HEK293 (cell line): ENCODE results near the gene MKX.
"Not testable (repeated sequence)": the region's sequence is repeated elsewhere in the genome, so short reads cannot be mapped to it uniquely, and the experiment has no call there.

Source experiments
- CTCF ChIA-PET: fragments of 350-600 bp; formaldehyde crosslinking; extraction: SDS; loops from one replicate; lab custom pipeline; 2021; ENCODE audit warnings: antibody characterized with exemption; lab: Yijun Ruan, JAX
- POLR2A ChIA-PET: fragments of 300-600 bp; formaldehyde crosslinking; extraction: SDS; loops from one replicate; lab custom pipeline; 2020; ENCODE audit warnings: antibody characterized with exemption, inconsistent platforms; lab: Yijun Ruan, JAX
- H3K27ac ChIP-seq: fragments of 200-500 bp; sonication (Bioruptor generic); 2 replicates; pipeline ENCODE4 v1.5.1; 2014; ENCODE audit warnings: low read depth, low read length, control low read depth, inconsistent platforms; ENCODE audit errors: extremely low read depth
- H3K36me3 ChIP-seq, 2 experiments: fragments of 200-500 bp in 1 of 2; sonication (Bioruptor generic) in 1 of 2; 1 replicate in 1 of 2; 2 replicates in 1 of 2; pipeline ENCODE4 v1.5.1; 2014 to 2017; ENCODE audit warnings: inconsistent platforms in 2 of 2, low read length in 2 of 2; ENCODE audit not compliant: control insufficient read depth in 2 of 2, insufficient read depth in 1 of 2
- H3K4me1 ChIP-seq: fragments of 200-500 bp; sonication (Bioruptor generic); 2 replicates; pipeline ENCODE4 v1.5.1; 2014; ENCODE audit warnings: mild to moderate bottlenecking, low read length, inconsistent platforms; ENCODE audit not compliant: control insufficient read depth, insufficient read depth
- H3K4me3 ChIP-seq: 2 replicates; pipeline ENCODE4 v1.5.1; 2011; ENCODE audit warnings: low read depth, mild to moderate bottlenecking, control low read depth, low read length, moderate library complexity
- H3K9me3 ChIP-seq: fragments of 200-500 bp; sonication (Bioruptor generic); 2 replicates; pipeline ENCODE4 v1.5.1; 2014; ENCODE audit warnings: low read depth, low read length, inconsistent platforms; ENCODE audit not compliant: control insufficient read depth, insufficient read depth
- GLI4 ChIP-seq: fragments of 450-650 bp; formaldehyde crosslinking; IDR thresholded peaks from 2 replicates; pipeline ENCODE4 v1.5.1; 2016; ENCODE audit warnings: missing biosample characterization, missing genetic modification characterization
- REST ChIP-seq: fragments of 450-650 bp; formaldehyde crosslinking; IDR thresholded peaks from 2 replicates; pipeline ENCODE4 v1.5.1; 2016; ENCODE audit warnings: missing biosample characterization, missing genetic modification characterization
- TSHZ1 ChIP-seq: fragments of 450-650 bp; formaldehyde crosslinking; IDR thresholded peaks from 2 replicates; pipeline ENCODE4 v1.5.1; 2016; ENCODE audit warnings: missing biosample characterization, missing genetic modification characterization, borderline replicate concordance
- WT1 ChIP-seq: fragments of 450-650 bp; formaldehyde crosslinking; IDR thresholded peaks from 2 replicates; pipeline ENCODE4 v1.5.1; 2016; ENCODE audit warnings: missing biosample characterization, missing genetic modification characterization
- ZFP37 ChIP-seq: fragments of 450-650 bp; formaldehyde crosslinking; IDR thresholded peaks from 2 replicates; pipeline ENCODE4 v1.5.1; 2016; ENCODE audit warnings: missing biosample characterization, missing genetic modification characterization
- ZNF19 ChIP-seq: fragments of 450-650 bp; formaldehyde crosslinking; IDR thresholded peaks from 2 replicates; pipeline ENCODE4; 2016; ENCODE audit warnings: missing biosample characterization, missing genetic modification characterization, low read depth
- ZNF311 ChIP-seq: fragments of 450-650 bp; formaldehyde crosslinking; IDR thresholded peaks from 2 replicates; pipeline ENCODE4 v1.5.1; 2017; ENCODE audit warnings: missing biosample characterization, missing genetic modification characterization, borderline replicate concordance
- ZNF416 ChIP-seq: fragments of 450-650 bp; formaldehyde crosslinking; IDR thresholded peaks from 2 replicates; pipeline ENCODE4 v1.5.1; 2016; ENCODE audit warnings: missing biosample characterization, missing genetic modification characterization
- ZNF426 ChIP-seq: fragments of 450-650 bp; formaldehyde crosslinking; IDR thresholded peaks from 2 replicates; pipeline ENCODE4 v1.5.1; 2017; ENCODE audit warnings: missing biosample characterization, missing genetic modification characterization, mild to moderate bottlenecking, inconsistent platforms, moderate library complexity
- ZNF518A ChIP-seq: fragments of 450-650 bp; formaldehyde crosslinking; conservative IDR thresholded peaks from 2 replicates; pipeline ENCODE4 v1.5.1; 2016; ENCODE audit warnings: low read depth, missing biosample characterization, missing genetic modification characterization
- ZNF791 ChIP-seq: fragments of 450-650 bp; formaldehyde crosslinking; IDR thresholded peaks from 2 replicates; pipeline ENCODE4 v1.5.1; 2016; ENCODE audit warnings: missing biosample characterization, missing genetic modification characterization
- ZSCAN5A ChIP-seq: fragments of 450-650 bp; formaldehyde crosslinking; IDR thresholded peaks from 2 replicates; pipeline ENCODE4 v1.5.1; 2016; ENCODE audit warnings: missing biosample characterization, missing genetic modification characterization

MKX gene

GRCh38 chr10:27685681-27686080 lies 59.9 kb downstream of the MKX start (continued):
- TF ChIP-seq ZNF19 (no peak), ZSCAN5A (tag by site-specific recombination) (no peak), ZNF426 (no peak), GLI4 (no peak)

- POLR2A ChIA-PET: no interaction called here
- TF ChIP-seq REST (tag by site-specific recombination): no peak
- TF ChIP-seq ZNF311 (tag by site-specific recombination): no peak
- no peak for TF ChIP-seq TSHZ1 (tag by site-specific recombination)
- TF ChIP-seq WT1: no peak
- TF ChIP-seq ZNF416 (tag by site-specific recombination): no peak
- TF ChIP-seq ZFP37 (tag by site-specific recombination): no peak
- TF ChIP-seq ZNF791: no peak
- no peak for TF ChIP-seq ZNF518A (tag by site-specific recombination)
- Histone ChIP-seq H3K9me3 (no peaks in the 10 kb centered on the region), H3K36me3 (no peaks in the 10 kb centered on the region), H3K4me3 (no peak overlapping the region), H3K27ac (no peak overlapping the region), H3K4me1 (no peaks in the 10 kb centered on the region)
- CTCF ChIA-PET: interaction anchor here (0.6 kb wide), 2 partner anchors 16 to 1076 kb away, joined by 3 read pairs; no protein-coding TSS in a partner anchor
Observed at GRCh38 chr10:27683226-27683625, 62.4 kb downstream of the MKX start.

- CTCF ChIA-PET: interaction anchor here (0.6 to 0.7 kb wide), 4 partner anchors 21 to 1126 kb away, joined by 3 to 6 read pairs (median 3); no protein-coding TSS in a partner anchor
- POLR2A ChIA-PET, H3K36me3 ChIP-seq, H3K27ac ChIP-seq, H3K4me3 ChIP-seq, H3K4me1 ChIP-seq, H3K9me3 ChIP-seq: not testable (repeated sequence)
Observed at GRCh38 chr10:27681795-27682194, 63.8 kb downstream of the MKX start.
